ENCODE data around the gene XAB2.

DNA sequence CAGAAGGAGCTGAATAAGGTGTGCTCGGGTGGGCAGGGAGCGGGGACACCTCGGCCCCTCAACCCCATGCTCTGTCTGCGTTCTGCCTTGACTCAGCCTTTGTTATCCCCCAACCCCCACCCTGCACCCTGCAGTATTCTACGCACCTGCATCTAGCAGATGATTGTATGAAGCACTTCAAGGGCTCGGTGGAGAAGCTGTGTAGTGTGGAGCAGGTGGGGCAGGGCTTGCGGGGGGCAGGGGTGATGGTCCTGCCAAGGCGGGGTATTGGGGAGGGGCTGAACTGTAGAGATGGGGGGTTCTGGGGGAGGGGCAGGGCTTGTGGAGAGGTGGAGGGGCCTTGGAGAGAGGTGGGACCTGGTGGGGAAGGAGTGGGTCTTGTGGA, 13.7 kb upstream of the XAB2 start:
- no peak for TF ChIP-seq POLR2AphosphoS5 (IDR thresholded peaks at IDR 0.05)
- TF ChIP-seq, protein P1, sequence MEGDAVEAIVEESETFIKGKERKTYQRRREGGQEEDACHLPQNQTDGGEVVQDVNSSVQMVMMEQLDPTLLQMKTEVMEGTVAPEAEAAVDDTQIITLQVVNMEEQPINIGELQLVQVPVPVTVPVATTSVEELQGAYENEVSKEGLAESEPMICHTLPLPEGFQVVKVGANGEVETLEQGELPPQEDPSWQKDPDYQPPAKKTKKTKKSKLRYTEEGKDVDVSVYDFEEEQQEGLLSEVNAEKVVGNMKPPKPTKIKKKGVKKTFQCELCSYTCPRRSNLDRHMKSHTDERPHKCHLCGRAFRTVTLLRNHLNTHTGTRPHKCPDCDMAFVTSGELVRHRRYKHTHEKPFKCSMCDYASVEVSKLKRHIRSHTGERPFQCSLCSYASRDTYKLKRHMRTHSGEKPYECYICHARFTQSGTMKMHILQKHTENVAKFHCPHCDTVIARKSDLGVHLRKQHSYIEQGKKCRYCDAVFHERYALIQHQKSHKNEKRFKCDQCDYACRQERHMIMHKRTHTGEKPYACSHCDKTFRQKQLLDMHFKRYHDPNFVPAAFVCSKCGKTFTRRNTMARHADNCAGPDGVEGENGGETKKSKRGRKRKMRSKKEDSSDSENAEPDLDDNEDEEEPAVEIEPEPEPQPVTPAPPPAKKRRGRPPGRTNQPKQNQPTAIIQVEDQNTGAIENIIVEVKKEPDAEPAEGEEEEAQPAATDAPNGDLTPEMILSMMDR (IDR thresholded peaks at IDR 0.05), result no peak
- TF ChIP-seq POLR2A (IDR thresholded peaks at IDR 0.05), result no peak
- TF ChIP-seq EP300 (IDR thresholded peaks at IDR 0.05; ENCODE audit: low read depth), result no peak

Data from transverse colon (tissue), 4 donors.